Tongue (tissue), 2 donors: ENCODE measurements around the gene TNFRSF18. TPM values are rescaled to one million over a fixed set of nuclear protein-coding genes. Genes with fewer than 3 reads are reported as not detected.
"Not testable (repeated sequence)": the region's sequence is repeated elsewhere in the genome, so short reads cannot be mapped to it uniquely, and the experiment has no call there.

Experiments used
- DNase-seq: peaks from one replicate; pipeline ENCODE4 v3.0.0-alpha.2; 2015
- total RNA-seq: library from RNA; depleted of rRNA; stranded (reverse); fragments of >200 nt; gene quantifications from one replicate; pipeline ENCODE4 v1.2.3, GENCODE V29; 2014

The TNFRSF18 gene
- total RNA-seq, 1 donor from 2014 or later: 3.0 TPM

DNA sequence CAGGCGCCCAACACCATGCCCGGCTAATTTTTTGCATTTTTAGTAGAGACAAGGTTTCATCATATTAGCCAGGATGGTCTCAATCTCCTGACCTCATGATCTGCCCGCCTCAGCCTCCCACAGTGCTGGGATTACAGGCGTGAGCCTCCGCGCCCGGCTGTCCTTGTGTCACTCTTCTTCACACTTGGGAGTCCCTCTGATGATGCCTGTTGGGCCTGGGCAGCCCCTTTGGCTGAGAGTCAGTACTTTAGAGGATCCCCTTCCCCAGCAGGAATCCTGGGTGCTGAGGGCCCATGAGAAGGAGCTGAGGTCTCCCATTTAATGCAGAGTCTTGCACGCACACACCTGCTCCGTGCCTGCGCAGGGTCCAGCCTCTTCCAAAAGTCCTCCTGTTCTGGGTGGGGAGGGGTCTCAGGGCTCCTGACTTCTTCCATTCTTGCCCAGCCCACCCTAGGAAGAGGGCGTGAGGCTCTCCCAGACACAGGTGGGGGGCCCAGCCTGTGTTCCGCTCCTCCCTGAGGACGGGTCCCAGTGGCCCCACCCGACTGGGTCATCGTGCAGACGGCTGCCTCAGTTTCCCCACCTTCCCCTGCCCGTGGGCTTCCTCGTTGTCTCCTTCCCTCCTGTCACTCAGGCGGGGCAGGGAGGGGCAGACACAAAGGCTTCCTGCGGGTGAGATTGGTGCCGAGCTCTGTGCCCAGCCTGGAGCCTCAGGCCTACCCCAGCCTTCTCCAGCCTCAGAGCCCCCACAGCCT lies 28.8 kb downstream of the TNFRSF18 start:
- DNase-seq: no peak

DNA sequence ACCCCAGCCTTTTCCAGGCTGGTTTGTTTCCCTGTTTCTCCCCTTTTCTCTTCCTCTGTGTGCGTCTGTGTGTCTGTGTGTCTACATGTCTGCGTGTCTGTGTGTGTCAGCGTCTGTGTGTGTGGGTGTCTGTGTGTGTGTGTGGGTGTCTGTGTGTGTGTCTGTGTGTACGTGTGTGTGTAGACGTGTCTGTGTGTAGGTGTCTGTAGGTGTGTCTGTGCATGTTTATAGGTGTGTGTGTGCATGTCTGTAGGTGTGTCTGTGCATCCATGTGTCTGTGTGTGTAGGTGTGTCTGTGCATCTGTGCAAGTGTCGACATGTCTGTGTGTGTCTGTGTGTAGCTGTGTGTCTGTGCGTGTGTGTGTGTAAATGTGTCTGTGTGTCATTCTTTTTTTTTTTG lies 29.5 kb downstream of the TNFRSF18 start:
- DNase-seq: no peak

DNA sequence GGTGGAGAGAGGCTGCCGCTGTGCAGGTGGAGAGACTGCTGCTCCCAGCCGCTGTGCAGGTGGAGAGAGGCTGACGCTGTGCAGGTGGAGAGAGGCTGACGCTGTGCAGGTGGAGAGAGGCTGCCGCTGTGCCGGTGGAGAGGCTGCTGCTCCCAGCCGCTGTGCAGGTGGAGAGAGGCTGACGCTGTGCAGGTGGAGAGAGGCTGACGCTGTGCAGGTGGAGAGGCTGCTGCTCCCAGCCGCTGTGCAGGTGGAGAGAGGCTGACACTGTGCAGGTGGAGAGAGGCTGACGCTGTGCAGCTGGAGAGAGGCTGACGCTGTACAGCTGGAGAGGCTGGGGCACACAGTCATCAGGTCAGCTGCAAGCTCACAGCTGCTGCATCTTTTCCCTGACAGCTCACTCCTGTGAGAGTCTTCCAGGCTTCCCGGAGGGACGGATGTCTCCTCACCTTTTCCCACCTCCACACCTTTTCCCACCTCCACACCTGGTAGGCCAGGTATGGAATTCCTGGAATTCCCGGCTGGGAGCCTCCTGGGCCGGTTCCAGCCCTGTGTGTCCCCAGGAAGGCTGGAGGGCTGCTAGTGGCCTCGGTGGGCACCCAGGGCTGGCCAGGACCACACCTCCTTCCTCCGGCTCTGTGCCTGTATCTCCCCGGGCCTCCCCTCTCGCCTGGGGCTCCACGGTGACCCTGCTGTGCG lies 30.2 kb downstream of the TNFRSF18 start:
- DNase-seq: not testable (repeated sequence)

DNA sequence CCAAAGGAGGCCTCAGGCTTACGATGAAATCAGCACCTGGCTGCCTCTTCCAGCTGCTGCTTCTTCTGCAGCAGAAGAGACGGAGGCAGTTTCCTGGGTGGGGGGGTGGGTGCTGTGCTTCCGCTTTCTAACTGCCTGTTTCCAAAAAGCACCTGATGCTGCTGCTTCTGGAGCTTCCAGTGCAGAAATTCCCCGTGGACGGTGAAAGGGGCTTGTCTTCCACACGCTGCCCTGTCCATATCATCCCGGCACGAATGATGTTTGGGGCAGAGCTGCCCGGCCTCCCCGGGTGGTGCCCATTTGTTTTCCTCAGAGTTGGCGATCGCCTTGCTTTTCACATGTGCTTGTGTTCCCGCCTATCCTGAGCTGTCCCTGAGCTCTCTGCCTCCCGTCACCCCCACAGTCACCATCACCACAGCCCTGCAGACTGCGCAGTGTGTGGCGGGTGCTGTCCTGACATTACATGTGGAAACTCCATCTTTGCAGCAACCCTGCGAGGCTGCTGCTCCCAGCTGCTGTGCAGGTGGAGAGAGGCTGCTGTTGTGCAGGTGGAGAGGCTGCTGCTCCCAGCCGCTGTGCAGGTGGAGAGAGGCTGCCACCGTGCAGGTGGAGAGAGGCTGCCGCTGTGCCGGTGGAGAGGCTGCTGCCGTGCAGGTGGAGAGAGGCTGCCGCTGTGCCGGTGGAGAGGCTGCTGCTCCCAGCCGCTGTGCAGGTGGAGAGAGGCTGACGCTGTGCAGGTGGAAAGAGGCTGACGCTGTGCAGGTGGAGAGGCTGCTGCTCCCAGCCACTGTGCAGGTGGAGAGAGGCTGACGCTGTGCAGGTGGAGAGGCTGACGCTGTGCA lies 30.9 kb downstream of the TNFRSF18 start:
- no peak for DNase-seq

DNA sequence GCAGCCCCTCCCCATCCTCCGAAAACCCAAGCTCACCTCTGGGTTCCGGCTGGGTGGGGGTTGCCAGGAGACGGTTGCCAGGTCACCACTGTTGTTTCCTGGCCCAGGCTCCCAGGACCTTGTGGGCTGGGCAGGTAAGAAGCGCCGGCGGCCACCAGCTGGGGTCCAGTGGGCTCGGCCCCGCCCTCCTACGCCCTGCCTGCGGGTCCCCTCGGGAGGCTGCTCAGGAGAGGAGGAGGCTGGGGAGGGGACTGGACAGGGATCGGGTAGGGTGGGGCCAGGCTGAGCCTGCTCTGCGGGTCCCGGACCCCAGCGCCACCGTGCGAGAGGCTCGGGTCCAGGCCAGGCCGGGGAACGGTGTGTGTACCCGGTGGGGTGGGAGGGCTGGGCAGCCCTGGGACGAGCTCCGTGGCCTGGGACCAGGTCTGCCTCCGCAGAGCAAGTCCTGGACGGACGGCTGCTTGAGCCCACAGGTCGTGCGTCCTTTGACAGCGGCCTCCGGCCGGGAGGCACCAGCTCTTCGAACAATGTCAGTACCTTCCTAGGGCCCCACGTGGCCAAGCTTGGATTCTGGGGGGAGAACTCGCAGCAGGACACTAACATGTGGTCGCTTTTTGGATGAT lies 32.5 kb downstream of the TNFRSF18 start, which contains the start of gene TTLL10:
Gene TTLL10, plus strand, starts transcription at position 88 of the 623 bp plus-strand sequence. CDS start 5,336 bp downstream, outside the sequence.
- DNase-seq: peak; percentile 19

DNA sequence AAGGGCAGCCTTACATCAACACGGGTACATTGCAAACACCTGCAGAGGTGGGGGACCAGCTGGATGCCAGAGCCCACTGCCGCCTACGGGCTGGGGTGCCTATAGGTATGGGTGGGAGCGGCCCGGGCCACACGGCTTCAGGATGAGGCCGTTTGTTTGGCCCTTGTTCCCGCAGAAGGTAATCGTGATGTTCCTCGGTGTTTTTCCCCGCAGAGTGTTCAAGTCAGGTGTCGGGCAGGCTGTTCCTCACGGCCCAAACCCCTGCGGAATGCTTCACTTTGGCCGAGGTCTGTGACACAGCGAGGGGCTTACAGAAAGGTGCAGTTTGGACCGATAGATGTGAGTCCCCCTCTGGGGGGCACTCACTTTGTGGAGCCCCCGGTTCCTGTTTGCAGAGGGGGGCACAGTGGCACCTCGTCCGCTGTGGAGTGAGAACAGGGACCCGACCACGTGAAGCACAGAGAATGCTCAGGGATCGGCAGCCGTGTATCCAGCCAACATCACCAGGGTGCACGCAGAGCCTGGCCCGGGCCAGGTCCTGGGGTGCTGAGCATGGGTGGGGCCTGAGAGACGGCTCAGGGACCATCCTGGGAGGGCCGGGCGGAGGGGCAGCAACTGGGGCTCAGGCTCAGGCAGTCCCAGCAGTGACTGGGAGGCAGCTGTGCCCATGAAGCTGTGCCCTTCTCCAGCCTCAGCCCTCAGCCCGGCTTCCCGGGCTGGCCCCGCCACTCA lies 33.2 kb downstream of the TNFRSF18 start:
- no peak for DNase-seq

DNA sequence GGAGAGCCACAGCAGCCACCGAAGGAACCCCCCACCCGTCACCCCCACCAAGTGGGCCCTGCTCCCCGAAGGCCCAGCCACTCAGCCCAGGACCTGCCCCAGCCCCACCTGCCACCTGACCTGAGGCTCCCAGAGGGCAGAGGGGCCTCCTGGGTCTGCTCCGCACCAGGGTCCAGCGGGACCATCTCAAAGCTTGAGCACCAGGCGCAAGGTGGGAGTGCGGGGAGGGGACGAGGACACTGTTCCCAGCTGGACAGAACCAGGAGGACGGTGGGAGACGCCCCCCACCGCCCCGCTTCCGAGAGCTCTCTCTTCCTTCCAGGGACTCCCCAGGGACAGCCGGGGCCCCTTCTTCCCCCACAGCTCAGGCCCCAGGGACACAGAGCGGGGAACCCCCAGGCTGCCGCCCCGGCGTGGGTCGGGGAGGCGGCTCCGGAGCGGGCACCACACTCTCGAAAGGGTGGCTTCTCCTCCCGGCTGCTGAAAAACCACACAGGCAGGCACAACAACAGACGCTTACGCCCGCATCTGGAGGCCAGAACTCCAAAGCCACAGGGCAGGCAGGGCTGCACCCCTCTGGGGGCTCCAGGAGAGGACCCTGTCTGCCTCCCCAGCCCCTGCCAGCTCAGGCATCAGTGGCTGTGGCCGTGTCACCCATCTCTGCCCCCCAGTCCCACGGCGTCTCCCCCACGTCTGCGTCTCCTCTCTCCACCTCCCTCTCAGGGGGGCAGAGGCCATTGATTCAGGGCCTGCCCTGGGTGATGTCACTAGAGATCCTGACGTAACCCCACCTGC lies 34.6 kb downstream of the TNFRSF18 start:
- no peak for DNase-seq

DNA sequence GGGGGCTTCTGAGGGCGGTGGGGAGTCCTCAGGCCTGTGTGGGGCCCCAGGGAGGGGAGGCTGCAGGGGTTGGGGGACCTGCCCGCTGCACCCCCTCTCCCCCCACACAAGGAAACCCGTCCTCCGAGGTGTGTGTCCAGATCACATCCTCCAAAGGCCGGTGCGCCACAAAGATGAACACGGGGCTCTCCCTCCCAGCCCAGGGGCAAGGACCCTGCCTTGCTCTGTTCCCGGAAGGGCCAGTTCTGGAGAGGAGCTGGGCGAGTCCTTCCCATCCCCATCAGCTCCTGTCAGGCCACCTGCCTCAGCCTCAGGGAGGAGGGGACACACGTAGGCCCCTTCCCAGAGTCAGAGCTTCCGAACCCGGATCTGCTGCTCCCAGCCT lies 35.2 kb downstream of the TNFRSF18 start:
- DNase-seq: no peak

DNA sequence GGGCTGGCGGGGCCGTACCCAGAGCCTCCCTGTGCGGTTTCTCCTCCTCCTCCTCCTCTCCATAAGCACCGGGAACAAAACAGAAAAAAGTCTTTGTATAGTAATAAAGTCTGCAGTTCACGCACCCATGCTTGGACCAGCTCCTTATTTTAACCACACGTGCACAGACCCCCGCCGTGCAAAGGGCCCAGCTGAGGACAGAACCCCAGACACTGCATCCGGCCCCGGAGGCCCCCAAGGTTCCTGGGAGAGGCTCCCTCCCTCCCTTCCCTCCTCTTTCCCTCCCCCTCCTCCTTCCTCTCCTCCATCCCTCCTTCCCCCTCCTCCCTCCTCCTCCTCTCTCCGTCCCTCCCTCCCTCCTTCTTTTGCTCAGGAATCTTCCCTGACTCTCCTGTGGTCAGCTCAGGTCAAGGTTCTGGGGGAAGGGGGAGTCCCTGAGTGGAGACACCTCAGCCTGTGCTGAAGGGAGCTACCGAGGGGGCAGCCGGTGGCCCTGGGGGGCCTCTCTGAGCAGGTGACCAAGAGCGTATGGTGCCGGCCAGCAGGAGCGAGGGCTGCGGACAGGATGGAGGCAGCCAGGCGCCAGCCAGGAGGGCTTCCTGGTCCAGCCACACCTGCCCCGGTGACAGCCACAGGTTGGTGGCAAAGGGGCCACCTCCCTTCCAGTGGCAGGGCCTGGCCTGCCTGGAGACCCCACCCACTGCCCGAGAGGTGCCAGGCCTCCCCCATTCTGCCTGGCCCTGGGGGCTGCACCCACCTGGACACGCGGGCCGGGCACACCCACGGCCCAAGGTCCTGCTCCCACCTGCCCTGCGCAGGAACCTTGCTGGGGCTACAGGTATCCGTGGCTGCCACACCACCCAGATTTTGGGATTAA lies 35.9 kb downstream of the TNFRSF18 start:
- no peak for DNase-seq

DNA sequence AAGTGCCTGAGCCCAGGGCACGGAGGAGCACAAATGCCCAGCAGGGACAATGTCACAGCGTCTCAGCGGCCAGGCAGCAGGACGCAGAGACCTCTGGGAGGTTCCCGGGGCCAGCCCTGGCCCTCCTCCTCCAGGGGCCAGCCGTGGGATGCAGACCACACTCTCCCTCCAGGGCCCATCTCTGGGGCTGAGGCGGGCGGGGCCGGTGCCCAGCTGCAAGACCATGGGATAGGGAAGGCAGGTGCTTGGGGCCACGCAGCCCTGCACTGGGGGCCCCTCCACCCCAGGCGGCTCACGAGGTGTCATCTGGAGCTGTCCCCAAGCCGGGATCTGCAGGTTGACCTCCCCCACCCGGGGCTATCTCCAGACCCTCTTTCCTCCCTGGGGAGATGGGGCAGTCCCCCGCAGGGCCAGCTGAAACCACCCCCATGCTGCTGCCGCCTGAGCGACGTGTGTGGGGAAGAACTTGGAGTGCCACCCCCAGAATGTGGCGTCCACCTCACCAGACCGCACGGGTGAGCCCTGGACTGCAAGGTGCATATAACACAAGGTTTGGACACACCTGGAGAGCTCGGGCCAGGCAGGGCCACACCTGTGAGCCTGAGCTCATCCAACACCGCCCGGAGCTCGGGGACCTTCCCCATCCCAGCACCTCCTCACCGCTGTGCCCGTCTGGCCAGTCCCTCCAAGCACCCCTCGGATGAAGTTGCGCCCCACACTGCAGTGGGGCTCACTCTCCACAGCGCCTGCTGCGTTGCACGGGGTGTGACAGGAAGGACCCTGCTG lies 36.8 kb downstream of the TNFRSF18 start:
- DNase-seq: no peak

DNA sequence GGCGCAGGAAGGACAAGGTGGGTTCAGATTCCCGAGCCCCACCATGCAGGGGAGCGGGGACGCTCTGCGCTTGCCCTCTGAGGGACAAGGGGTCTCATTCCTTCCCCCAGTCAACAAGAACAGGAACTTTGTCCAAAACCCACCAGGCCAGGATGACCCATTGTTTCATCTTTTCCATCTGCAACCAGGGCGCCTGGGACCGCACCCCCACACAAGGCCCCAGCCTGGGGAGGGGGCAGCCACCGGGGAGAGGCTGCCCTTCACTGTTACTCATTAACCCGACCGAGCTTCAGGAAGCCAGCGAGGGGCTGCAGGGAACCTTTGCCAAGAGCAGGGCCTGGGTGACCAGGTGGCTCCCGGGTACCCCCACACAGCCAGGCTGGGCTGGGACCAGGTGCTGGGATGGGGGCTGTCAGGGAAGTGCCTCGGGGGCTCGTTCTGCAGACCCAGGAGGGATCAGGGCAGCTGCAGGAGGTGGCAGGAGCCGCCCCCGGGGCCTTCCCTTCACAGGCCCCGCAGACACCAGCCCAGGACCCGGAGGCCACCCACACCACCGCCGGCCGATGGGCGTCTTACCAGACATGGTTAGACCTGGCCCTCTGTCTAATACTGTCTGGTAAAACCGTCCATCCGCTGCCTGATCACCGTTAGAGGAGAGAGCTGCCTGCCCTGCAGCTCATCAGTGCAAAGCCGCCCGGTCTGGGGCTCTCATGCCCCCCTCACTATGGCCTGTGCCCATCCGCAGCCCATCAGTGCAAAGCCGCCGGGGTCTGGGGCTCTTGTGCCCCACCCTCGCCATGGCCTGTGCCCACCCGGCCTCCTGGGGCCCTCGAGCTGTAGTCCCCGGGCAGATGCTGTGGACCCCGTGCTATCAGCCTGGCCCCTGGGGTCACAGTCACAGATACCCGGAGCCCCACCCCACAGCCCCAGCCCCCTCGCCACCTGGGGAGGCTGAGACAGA lies 37.7 kb downstream of the TNFRSF18 start:
- DNase-seq: no peak

DNA sequence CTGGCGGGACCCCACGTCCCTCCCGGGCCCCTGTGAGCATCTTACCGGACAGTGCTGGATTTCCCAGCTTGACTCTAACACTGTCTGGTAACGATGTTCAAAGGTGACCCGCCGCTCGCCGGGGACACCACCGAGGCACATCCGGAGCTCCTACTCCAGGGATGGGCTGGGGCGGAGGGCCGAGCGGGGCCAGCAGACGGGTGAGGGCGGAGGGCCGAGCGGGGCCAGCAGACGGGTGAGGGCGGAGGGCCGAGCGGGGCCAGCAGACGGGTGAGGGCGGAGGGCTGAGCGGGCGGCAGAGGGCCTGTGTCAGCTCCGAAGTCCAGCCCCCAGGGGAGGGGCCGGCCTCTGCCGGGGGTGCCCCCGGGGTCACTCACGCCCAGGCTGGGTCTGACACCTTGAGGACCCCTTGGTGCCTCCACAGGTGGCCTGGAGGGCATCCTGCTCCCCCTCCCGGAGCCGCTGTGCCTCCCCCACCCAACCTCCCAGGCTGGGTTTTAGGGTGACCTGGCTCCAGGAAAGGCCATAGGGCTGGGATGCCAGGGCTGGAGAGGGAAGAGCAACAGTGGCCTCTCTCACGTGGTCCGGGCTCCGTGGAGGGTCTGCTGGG lies 38.4 kb downstream of the TNFRSF18 start:
- no peak for DNase-seq

DNA sequence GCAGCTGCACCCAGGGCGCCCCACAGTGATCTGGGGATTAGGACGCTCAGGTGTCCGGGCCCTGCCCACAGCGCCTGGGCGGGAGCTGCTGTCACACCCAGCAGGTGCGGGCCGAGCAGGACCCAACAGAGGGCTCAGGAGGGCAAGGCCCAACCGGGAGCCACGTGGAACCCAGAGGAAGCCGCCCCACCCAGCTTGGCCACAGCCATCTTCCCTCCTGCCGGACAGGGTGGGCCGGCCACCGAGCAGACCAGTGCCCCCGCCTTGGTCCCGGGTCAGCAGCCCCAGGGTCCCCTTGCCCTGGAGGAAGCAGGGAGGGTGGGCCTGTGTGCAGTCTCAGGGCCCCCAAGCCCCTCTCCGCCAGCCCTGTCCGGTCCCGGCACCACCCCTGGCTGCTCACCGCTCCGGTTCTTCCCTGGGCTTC lies 39.0 kb downstream of the TNFRSF18 start:
- no peak for DNase-seq

DNA sequence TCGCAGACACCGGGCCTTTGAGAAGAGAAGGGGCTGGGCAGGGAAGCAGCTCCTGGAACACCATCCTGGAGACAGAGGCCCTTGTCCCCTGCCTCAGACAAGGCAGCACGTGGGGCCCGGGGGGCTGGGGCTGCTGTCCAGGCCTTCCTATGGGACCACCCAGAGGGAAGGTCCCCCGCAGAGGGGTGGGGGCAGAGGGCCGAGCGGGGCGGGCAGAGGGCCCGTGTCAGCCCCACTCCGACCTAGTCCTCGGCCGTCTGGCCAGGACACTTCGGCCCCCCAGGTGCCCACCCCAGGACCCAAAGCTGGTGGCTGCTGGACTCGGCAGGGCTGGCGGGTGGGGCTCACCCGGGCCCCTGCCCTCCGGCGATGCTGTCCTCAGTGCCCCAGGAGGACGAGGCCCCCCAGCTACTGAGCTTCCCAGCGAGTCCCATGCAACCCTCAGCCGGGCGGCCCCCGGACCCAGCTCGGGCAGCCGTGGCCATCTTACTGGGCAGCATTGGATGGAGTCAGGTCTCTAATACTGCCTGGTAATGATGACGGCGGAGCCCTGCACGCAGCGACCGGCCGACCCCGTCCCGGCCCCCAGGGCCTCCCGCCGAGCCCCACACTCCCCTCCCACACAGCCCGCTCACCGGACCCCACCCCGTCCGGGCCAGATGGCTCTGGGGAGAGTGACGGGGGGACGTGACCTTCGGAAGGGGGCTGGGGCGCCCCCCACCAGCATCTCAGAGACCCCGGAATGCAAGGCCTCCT lies 39.6 kb downstream of the TNFRSF18 start:
- DNase-seq: no peak

DNA sequence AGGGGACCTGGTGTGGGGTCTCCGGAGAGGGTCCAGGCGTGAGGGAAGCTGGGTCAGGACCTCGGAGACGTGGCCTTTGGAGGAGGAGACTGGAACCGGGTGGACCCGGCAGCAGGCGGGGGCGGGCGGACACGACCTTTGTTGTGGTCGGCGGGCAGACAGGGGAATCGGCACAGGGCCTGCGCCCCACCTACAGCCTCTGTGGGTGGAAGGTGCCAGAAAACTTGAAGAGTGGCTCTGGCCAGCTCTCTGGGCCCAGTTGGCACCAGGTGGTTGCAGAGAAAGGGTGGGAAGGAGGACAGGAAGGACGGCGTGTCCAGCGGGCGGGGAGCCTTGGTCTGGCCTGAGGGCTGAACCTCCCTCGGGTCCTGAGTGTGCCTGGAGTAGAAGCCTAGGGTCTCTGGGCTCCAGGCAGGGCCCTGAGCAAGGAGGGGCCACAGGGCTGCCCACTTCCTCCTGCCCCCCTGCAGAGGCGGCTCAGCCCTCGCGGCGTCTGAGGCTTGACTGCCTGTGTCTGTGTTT lies 40.4 kb downstream of the TNFRSF18 start:
- DNase-seq: no peak

DNA sequence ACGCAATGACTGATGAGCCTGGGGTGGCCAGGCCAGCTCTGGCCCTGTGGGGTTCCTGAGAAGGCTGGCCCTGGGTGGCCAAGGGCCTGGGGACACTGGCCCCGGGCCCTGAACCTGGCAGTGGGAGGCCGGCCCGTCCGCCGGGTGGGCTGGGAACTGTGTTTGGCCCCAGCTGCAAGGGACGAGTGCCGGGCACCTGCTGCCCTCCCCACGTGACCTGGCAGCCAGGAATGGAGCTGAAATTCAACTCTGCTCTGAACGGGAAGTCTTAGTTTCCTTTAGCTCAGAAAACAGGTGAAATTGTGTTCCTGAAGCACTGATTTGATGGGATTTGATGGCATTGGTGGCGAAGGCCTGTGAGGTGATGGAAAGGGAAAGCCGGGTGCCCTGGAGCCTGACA lies 40.9 kb downstream of the TNFRSF18 start:
- DNase-seq: peak; percentile 37
